B cell (primary cell): ENCODE results near the gene KCNN1. TPM values are rescaled to one million over a fixed set of nuclear protein-coding genes. Genes with fewer than 3 reads are reported as not detected.

ENCODE experiments used
- ATAC-seq: fragments of 200-7000 bp; cut with Tn5 transposase; one replicate; pipeline ENCODE4 v1.10.0; 2021; ENCODE audit warnings: low read depth, mild to moderate bottlenecking, moderate number of reproducible peaks, moderate library complexity
- CTCF ChIA-PET: fragments of 350-600 bp; sonication (Branson Sonifier 250); formaldehyde crosslinking; loops from one replicate; lab custom pipeline; 2021; ENCODE audit warnings: antibody characterized with exemption, inconsistent platforms; lab: Charles Lee
- POLR2A ChIA-PET: fragments of 350-600 bp; sonication (Branson Sonifier 250); formaldehyde crosslinking; loops from one replicate; lab custom pipeline; 2021; ENCODE audit warnings: antibody characterized with exemption; lab: Charles Lee
- DNase-seq: peaks from one replicate; pipeline ENCODE4 v3.0.0; 2013
- H2AFZ ChIP-seq: 2 replicates; pipeline ENCODE4 v1.6.1; 2012; ENCODE audit warnings: mild to moderate bottlenecking, low read depth, low read length; ENCODE audit not compliant: insufficient read depth, poor library complexity, severe bottlenecking
- H3K27ac ChIP-seq, 2 donors: 1 replicate in 1 of 2; 2 replicates in 1 of 2; pipeline ENCODE4 v1.5.1; 2012 to 2013; ENCODE audit warnings: low read length in 2 of 2, mild to moderate bottlenecking in 2 of 2, moderate library complexity in 1 of 2
- H3K27me3 ChIP-seq, 4 experiments: fragments of 200-600 bp in 1 of 4; sonication (generic) in 1 of 4; replicated peaks in 1 of 4; 1 replicate in 2 of 4; 2 replicates in 2 of 4; pipeline versions ENCODE4 v1.6.1 to v1.7.0; 2013 to 2016; ENCODE audit warnings: low read length in 3 of 4, mild to moderate bottlenecking in 2 of 4, mixed read lengths in 1 of 4, moderate library complexity in 1 of 4; ENCODE audit not compliant: insufficient read depth in 4 of 4, control insufficient read depth in 3 of 4; ENCODE audit errors: control extremely low read depth in 1 of 4
- H3K36me3 ChIP-seq, 2 experiments: replicated peaks in 1 of 2; 1 replicate in 1 of 2; 2 replicates in 1 of 2; pipeline versions ENCODE4 v1.6.1 to v1.7.1; 2013; ENCODE audit warnings: low read length in 1 of 2; ENCODE audit not compliant: insufficient read depth in 2 of 2, control insufficient read depth in 1 of 2; ENCODE audit errors: control extremely low read depth in 1 of 2, extremely low read depth in 1 of 2
- H3K4me1 ChIP-seq, 2 donors: fragments of 200-600 bp in 1 of 2; sonication (generic) in 1 of 2; 1 replicate in 1 of 2; 2 replicates in 1 of 2; pipeline versions ENCODE4 v1.5.1 to v1.6.1; 2013 to 2017; ENCODE audit warnings: low read length in 2 of 2; ENCODE audit not compliant: control insufficient read depth in 2 of 2, insufficient read depth in 2 of 2
- H3K4me2 ChIP-seq: replicated peaks from 2 replicates; pipeline ENCODE3; 2012; ENCODE audit warnings: mild to moderate bottlenecking, low read depth, low read length; ENCODE audit not compliant: poor library complexity, severe bottlenecking
- H3K4me3 ChIP-seq, 5 experiments: fragments of 200-600 bp in 1 of 5; sonication (generic) in 1 of 5; 1 replicate in 3 of 5; 2 replicates in 2 of 5; pipeline versions ENCODE4 v1.5.1 to v1.7.0; 2011 to 2016; ENCODE audit warnings: low read length in 4 of 5, mild to moderate bottlenecking in 4 of 5, low read depth in 2 of 5, control low read depth in 1 of 5, moderate library complexity in 1 of 5; ENCODE audit not compliant: insufficient read depth in 1 of 5; ENCODE audit errors: control extremely low read depth in 1 of 5, extremely low read depth in 1 of 5
- H3K79me2 ChIP-seq: fragments of 200-600 bp; sonication (generic); one replicate; pipeline ENCODE4 v1.6.0; 2016; ENCODE audit warnings: low read length; ENCODE audit not compliant: control insufficient read depth, insufficient read depth
- H3K9ac ChIP-seq: fragments of 200-600 bp; sonication (generic); 2 replicates; pipeline ENCODE4 v1.6.1; 2017; ENCODE audit warnings: mild to moderate bottlenecking, low read length, moderate library complexity
- H3K9me3 ChIP-seq, 3 donors: one replicate each; pipeline versions ENCODE4 v1.6.1 to v1.7.1; 2013; ENCODE audit warnings: low read length in 2 of 3; ENCODE audit not compliant: control insufficient read depth in 2 of 3, insufficient read depth in 1 of 3; ENCODE audit errors: control extremely low read depth in 1 of 3
- H4K20me1 ChIP-seq: 2 replicates; pipeline ENCODE4 v1.6.0; 2012; ENCODE audit warnings: mild to moderate bottlenecking, low read length; ENCODE audit not compliant: insufficient read depth, control insufficient read depth, poor library complexity, severe bottlenecking
- H3K27ac Mint-ChIP-seq: one replicate; pipeline ENCODE4 v1.8.0; 2021; ENCODE audit warnings: mixed read lengths
- H3K27me3 Mint-ChIP-seq: one replicate; pipeline ENCODE4 v1.8.0; 2021; ENCODE audit warnings: mixed read lengths
- H3K4me1 Mint-ChIP-seq: one replicate; pipeline ENCODE4 v1.8.0; 2021; ENCODE audit warnings: mixed read lengths
- H3K4me3 Mint-ChIP-seq: one replicate; pipeline ENCODE4 v1.8.0; 2021; ENCODE audit warnings: mixed read lengths
- H3K9me3 Mint-ChIP-seq: one replicate; pipeline ENCODE4 v1.8.0; 2022; ENCODE audit warnings: mixed read lengths; ENCODE audit not compliant: insufficient read depth
- CTCF ChIP-seq: fragments of 200-600 bp; IDR thresholded peaks from one replicate; pipeline ENCODE4 v1.8.0; 2022; ENCODE audit warnings: antibody characterized with exemption, mild to moderate bottlenecking
- EZH2 ChIP-seq: IDR thresholded peaks from 2 replicates; pipeline ENCODE4 v1.6.1; 2012; ENCODE audit warnings: borderline replicate concordance, low read depth, mild to moderate bottlenecking, moderate library complexity, low read length; ENCODE audit not compliant: insufficient read depth, poor library complexity, severe bottlenecking
- WGBS: methylation state at CpG from one replicate; pipeline ENCODE4 v1.1.5; 2013; ENCODE audit warnings: missing lambda C conversion rate; ENCODE audit not compliant: insufficient coverage; 5-methylcytosine and 5-hydroxymethylcytosine counted together
- intact Hi-C: fragments of 100-400 bp; cut with micrococcal nuclease; formaldehyde crosslinking; loops from one replicate; pipeline ENCODE4 v1.10.0; 2022
- polyA plus RNA-seq: library from polyadenylated mRNA; depleted of rRNA; stranded (reverse); fragments of >200 nt; gene quantifications from 2 replicates; pipeline ENCODE4 v1.2.3, GENCODE V29; 2012
- total RNA-seq, 2 donors: library from RNA; stranded (reverse); fragments of 120-200 nt in 1 of 2; gene quantifications; 1 replicate in 1 of 2; 2 replicates in 1 of 2; pipeline versions ENCODE4 v1.2.3 to v1.2.4, GENCODE V29; 2013 to 2022

KCNN1 gene
- total and polyA plus RNA-seq, 2 donors (not counting 1 experiment from before 2014, with no cell fraction given): 0.04 TPM; not detected in 1

- H3K27me3 Mint-ChIP-seq: no peaks in the 10 kb centered on the region
- TF ChIP-seq EZH2 (no peak), CTCF (peak; percentile 90)
- Histone ChIP-seq H3K79me2 (peaks cover 32% of the 10 kb centered on the region), H3K27ac (peak within 1 kb of the TSS; percentile 93 to 96), H3K4me3 (peak within 1 kb of the TSS; percentile 72 to 88 (median 79)), H3K9me3 (peaks cover 0 to 5% (median 0%) of the 10 kb centered on the region in 3 donors), H3K27me3 (no peaks in the 10 kb centered on the region), H3K36me3 (no peaks in the 10 kb centered on the region), H3K4me2 (peak within 1 kb of the TSS; percentile 80), H2AFZ (peak within 1 kb of the TSS; percentile 96), H4K20me1 (no peaks in the 10 kb centered on the region), H3K9ac (peak within 1 kb of the TSS; percentile 91), H3K4me1 (peaks cover 11 to 19% of the 10 kb centered on the region in 2 donors)
- no peaks in the 10 kb centered on the region for H3K9me3 Mint-ChIP-seq
- intact Hi-C loops: loop anchor here (1.0 to 2.0 kb wide), 4 partner anchors 60 to 220 kb away; partner anchors contain the start of genes PIK3R2 and RPL18A
- ChIA-PET POLR2A (interaction anchor here (0.5 to 2.3 kb wide), 17 partner anchors 10 to 421 kb away, joined by 3 to 65 read pairs (median 4); partner anchors contain the start of genes JAK3, PGLS and RPL18A), CTCF (interaction anchor here (0.7 to 11.7 kb wide), 29 partner anchors 11 to 511 kb away, joined by 3 to 374 read pairs (median 4); partner anchors contain the start of genes ARRDC2, JAK3, PIK3R2 and RPL18A)
- WGBS: under 1% methylated on average over 61 of the region's 64 CpGs
- peak within 1 kb of the TSS; percentile 96 for H3K4me3 Mint-ChIP-seq
- peak; percentile 97 for DNase-seq
- peak; percentile 95 for ATAC-seq
- H3K4me1 Mint-ChIP-seq: peaks cover 22% of the 10 kb centered on the region
- peak within 1 kb of the TSS; percentile 97 for H3K27ac Mint-ChIP-seq
Observed at GRCh38 chr19:17932485-17933338, 34.2 kb upstream of the KCNN1 start, which contains the start of gene CCDC124. TSS of gene CCDC124 (plus strand) at chr19:17933015. CDS start at chr19:17936421, 3,406 bp downstream.
